Ecto neural progenitor cell (in vitro differentiated cells): ENCODE data around the gene BSPH1.
"Not testable (repeated sequence)": the region's sequence is repeated elsewhere in the genome, so short reads cannot be mapped to it uniquely, and the experiment has no call there.

Source experiments
- DNase-seq: peaks from one replicate; pipeline ENCODE4 v3.0.0-alpha.2; 2018; ENCODE audit warnings: low spot score

The BSPH1 gene

GRCh38 chr19:47920107-47920506, 71.9 kb downstream of the BSPH1 start:
- DNase-seq = not testable (repeated sequence)
